Keratinocyte (primary cell): ENCODE data around the gene ADGRG6. TPM values are rescaled to one million over a fixed set of nuclear protein-coding genes. Genes with fewer than 3 reads are reported as not detected.

Experiments used
- DNase-seq: peaks from one replicate; pipeline ENCODE4 v3.0.0-alpha.2; 2011; ENCODE audit warnings: low read depth, missing footprints, low spot score
- FAIRE-seq: peaks from 2 replicates; lab custom pipeline; 2011; peaks lifted over from hg19 to GRCh38; lab: Jason Lieb, UNC
- H2AFZ ChIP-seq: 2 replicates; pipeline ENCODE4 v1.6.0; 2012; ENCODE audit warnings: low read length, control low read depth, inconsistent platforms; ENCODE audit not compliant: control insufficient read depth
- H3K27ac ChIP-seq: 2 replicates; pipeline ENCODE4 v1.5.1; 2011; ENCODE audit warnings: low read length; ENCODE audit not compliant: control insufficient read depth, insufficient read depth
- H3K27me3 ChIP-seq: 3 replicates; pipeline ENCODE4 v1.6.0; 2011; ENCODE audit warnings: low read length; ENCODE audit not compliant: control insufficient read depth, insufficient read depth; ENCODE audit errors: extremely low read depth
- H3K36me3 ChIP-seq, 2 experiments: 2 replicates in 1 of 2; 3 replicates in 1 of 2; pipeline ENCODE4 v1.5.1; 2011; ENCODE audit warnings: low read length in 2 of 2, mild to moderate bottlenecking in 1 of 2; ENCODE audit not compliant: control insufficient read depth in 2 of 2, insufficient read depth in 2 of 2; ENCODE audit errors: extremely low read depth in 1 of 2
- H3K4me1 ChIP-seq: 3 replicates; pipeline ENCODE4 v1.5.1; 2011; ENCODE audit warnings: low read length; ENCODE audit not compliant: control insufficient read depth, insufficient read depth; ENCODE audit errors: extremely low read depth
- H3K4me2 ChIP-seq: 3 replicates; pipeline ENCODE4 v1.6.0; 2011; ENCODE audit warnings: low read depth, low read length; ENCODE audit not compliant: control insufficient read depth, insufficient read depth; ENCODE audit errors: extremely low read depth
- H3K4me3 ChIP-seq, 3 experiments: fragments of 200-600 bp in 1 of 3; sonication (generic) in 1 of 3; 2 replicates in 2 of 3; 3 replicates in 1 of 3; pipeline ENCODE4 v1.5.1; 2011 to 2016; ENCODE audit warnings: low read length in 3 of 3, mild to moderate bottlenecking in 3 of 3, control low read depth in 2 of 3, inconsistent platforms in 1 of 3, low read depth in 1 of 3, mixed read lengths in 1 of 3, mixed run types in 1 of 3, moderate library complexity in 1 of 3; ENCODE audit not compliant: control insufficient read depth in 2 of 3, insufficient read depth in 2 of 3; ENCODE audit errors: extremely low read depth in 1 of 3
- H3K79me2 ChIP-seq: 2 replicates; pipeline ENCODE4 v1.6.0; 2012; ENCODE audit warnings: low read length; ENCODE audit not compliant: control insufficient read depth, insufficient read depth
- H3K9ac ChIP-seq: 3 replicates; pipeline ENCODE4 v1.6.0; 2011; ENCODE audit warnings: low read length; ENCODE audit not compliant: control insufficient read depth, insufficient read depth; ENCODE audit errors: extremely low read depth
- H3K9me1 ChIP-seq: 3 replicates; pipeline ENCODE4 v1.6.0; 2011; ENCODE audit warnings: low read length; ENCODE audit not compliant: control insufficient read depth, insufficient read depth; ENCODE audit errors: extremely low read depth
- H3K9me3 ChIP-seq: 2 replicates; pipeline ENCODE4 v1.5.1; 2012; ENCODE audit warnings: low read depth, low read length; ENCODE audit not compliant: control insufficient read depth
- H4K20me1 ChIP-seq: 3 replicates; pipeline ENCODE4 v1.6.0; 2011; ENCODE audit warnings: low read length; ENCODE audit not compliant: control insufficient read depth, insufficient read depth; ENCODE audit errors: extremely low read depth
- CTCF ChIP-seq, 3 experiments: IDR thresholded peaks in 1 of 3; conservative IDR thresholded peaks in 1 of 3; optimal IDR thresholded peaks in 1 of 3; 2 replicates in 2 of 3; 3 replicates in 1 of 3; pipeline versions ENCODE3 to v1.5.1; 2011; ENCODE audit warnings: low read length in 3 of 3, mild to moderate bottlenecking in 3 of 3, moderate library complexity in 2 of 3, control low read depth in 1 of 3, inconsistent platforms in 1 of 3; ENCODE audit not compliant: insufficient read depth in 2 of 3; ENCODE audit errors: extremely low read depth in 1 of 3
- EZH2 ChIP-seq: IDR thresholded peaks from one replicate; pipeline ENCODE4 v1.6.1; 2012; ENCODE audit warnings: inconsistent platforms, mild to moderate bottlenecking, low read length, moderate library complexity
- dilution Hi-C: fragments of 300-500 bp; cut with MboI; formaldehyde crosslinking; loops from one replicate; pipeline ENCODE4 v1.7.0; 2020; ENCODE audit warnings: low sequenced_read_pairs; ENCODE audit not compliant: extremely low pct_ligation_motif_present
- polyA plus RNA-seq, 5 experiments: library from polyadenylated mRNA; depleted of rRNA in 3 of 5; stranded (reverse) in 3 of 5; stranded (forward) in 1 of 5; unstranded in 1 of 5; fragments of >200 nt; gene quantifications; 1 replicate in 1 of 5; 2 replicates in 3 of 5; 3 replicates in 1 of 5; pipeline versions ENCODE4 v1.2.1 to v1.2.3, GENCODE V29; 2011 to 2012; ENCODE audit warnings: missing spikeins in 2 of 5, low read depth in 1 of 5, low replicate concordance in 1 of 5

Gene ADGRG6
- polyA plus RNA-seq, 1 donor (not counting 4 experiments of a cell fraction or from before 2014, with no cell fraction given): 20.1 TPM

DNA sequence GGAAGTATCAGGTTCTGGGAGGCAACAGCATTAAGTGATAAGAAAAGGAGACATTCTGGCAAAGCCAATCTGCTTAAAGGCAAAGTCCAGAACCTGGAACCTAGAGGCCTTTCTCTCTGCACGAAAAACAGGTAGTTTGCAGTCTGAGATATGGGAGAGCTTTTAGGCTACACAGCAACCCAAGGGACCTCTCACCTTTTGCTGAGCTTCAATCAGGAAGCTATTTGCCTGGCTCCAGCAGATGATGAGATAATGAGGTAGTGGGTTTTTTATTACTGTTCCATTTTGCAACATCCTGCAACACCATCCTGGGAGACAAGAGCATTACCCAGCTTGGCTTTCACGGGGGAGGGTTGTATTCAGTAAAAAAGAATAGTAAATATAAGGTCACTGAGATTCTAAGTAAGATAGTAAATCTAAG, 143.1 kb downstream of the ADGRG6 start:
- H3K9me1 ChIP-seq: no peaks in the 10 kb centered on the region
- TF ChIP-seq EZH2: no peak
- TF ChIP-seq CTCF (optimal IDR thresholded peaks at IDR 0.05 in 1 of 3, IDR thresholded peaks at IDR 0.05 in 1 of 3, conservative IDR thresholded peaks at IDR 0.05 in 1 of 3; ENCODE audit: extremely low read depth in 1 of 3, insufficient read depth in 2 of 3, low read length in 3 of 3): no peak
- no peaks in the 10 kb centered on the region for H3K79me2 ChIP-seq
- no peaks in the 10 kb centered on the region for H4K20me1 ChIP-seq
- no peaks in the 10 kb centered on the region for H3K4me1 ChIP-seq
- H3K4me3 ChIP-seq: no peak overlapping the region
- FAIRE-seq (no peak), DNase-seq (no peak)
- H3K9me3 ChIP-seq: no peaks in the 10 kb centered on the region
- H3K4me2 ChIP-seq: no peak overlapping the region
- peaks cover 0 to 2% of the 10 kb centered on the region in 2 experiments for H3K36me3 ChIP-seq
- H3K27ac ChIP-seq: no peak overlapping the region
- no peak overlapping the region for H3K9ac ChIP-seq
- no peaks in the 10 kb centered on the region for H3K27me3 ChIP-seq
- no peak overlapping the region for H2AFZ ChIP-seq
- dilution Hi-C loops: no loop called here

DNA sequence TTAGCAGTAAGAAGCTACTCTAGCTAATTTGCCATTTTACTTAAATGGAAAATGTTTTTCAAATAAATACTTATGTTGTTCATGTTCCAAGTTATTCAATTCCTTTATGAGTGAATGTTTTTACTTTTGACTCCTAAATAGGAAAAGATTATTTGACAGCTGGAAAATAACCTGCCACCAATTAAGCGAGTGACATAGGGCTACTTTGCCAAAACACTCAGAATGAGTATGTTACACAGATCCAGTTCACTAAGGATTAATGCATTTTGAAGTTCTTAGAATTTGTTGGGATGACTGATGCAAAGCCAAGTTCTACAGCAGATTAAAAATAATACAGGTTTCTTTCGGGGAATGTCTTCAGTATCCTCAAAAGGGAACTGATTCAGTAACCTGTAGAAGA, 144.4 kb downstream of the ADGRG6 start:
- no peak for TF ChIP-seq EZH2
- TF ChIP-seq CTCF (optimal IDR thresholded peaks at IDR 0.05 in 1 of 3, IDR thresholded peaks at IDR 0.05 in 1 of 3, conservative IDR thresholded peaks at IDR 0.05 in 1 of 3; ENCODE audit: extremely low read depth in 1 of 3, insufficient read depth in 2 of 3, low read length in 3 of 3): no peak
- no peak overlapping the region for H2AFZ ChIP-seq
- FAIRE-seq: no peak
- no peak overlapping the region for H3K9ac ChIP-seq
- no peaks in the 10 kb centered on the region for H4K20me1 ChIP-seq
- no peak overlapping the region for H3K4me3 ChIP-seq
- H3K9me1 ChIP-seq: no peaks in the 10 kb centered on the region
- no peak overlapping the region for H3K4me2 ChIP-seq
- dilution Hi-C loops: no loop called here
- H3K27ac ChIP-seq: no peak overlapping the region
- no peak for DNase-seq
- H3K36me3 ChIP-seq: peaks cover 0 to 1% of the 10 kb centered on the region in 2 experiments
- H3K9me3 ChIP-seq: no peaks in the 10 kb centered on the region
- H3K79me2 ChIP-seq: no peaks in the 10 kb centered on the region
- no peaks in the 10 kb centered on the region for H3K4me1 ChIP-seq
- no peaks in the 10 kb centered on the region for H3K27me3 ChIP-seq
